ENCODE data around the gene SOX8.

GRCh38 chr16:1003391-1004347 is 22.1 kb downstream of the SOX8 start:
- TF ChIP-seq EZH2 (IDR thresholded peaks at IDR 0.05; ENCODE audit: borderline replicate concordance, low read depth, low read length, poor library complexity, severe bottlenecking) (no peak), CTCF (conservative IDR thresholded peaks at IDR 0.05; ENCODE audit: low read depth, low read length) (no peak)
